HL-60/S4 treated with phorbol 12-myristate 13-acetate at 8.2 ng/mL for 4 days and 3 days (cell line): ENCODE data around the gene AXDND1.

ENCODE experiments used
- in situ Hi-C: fragments of 300-500 bp; cut with MboI; formaldehyde crosslinking; loops from 2 replicates; pipeline ENCODE4 v1.15.0; 2022; ENCODE audit warnings: low sequenced_read_pairs

AXDND1 gene

DNA sequence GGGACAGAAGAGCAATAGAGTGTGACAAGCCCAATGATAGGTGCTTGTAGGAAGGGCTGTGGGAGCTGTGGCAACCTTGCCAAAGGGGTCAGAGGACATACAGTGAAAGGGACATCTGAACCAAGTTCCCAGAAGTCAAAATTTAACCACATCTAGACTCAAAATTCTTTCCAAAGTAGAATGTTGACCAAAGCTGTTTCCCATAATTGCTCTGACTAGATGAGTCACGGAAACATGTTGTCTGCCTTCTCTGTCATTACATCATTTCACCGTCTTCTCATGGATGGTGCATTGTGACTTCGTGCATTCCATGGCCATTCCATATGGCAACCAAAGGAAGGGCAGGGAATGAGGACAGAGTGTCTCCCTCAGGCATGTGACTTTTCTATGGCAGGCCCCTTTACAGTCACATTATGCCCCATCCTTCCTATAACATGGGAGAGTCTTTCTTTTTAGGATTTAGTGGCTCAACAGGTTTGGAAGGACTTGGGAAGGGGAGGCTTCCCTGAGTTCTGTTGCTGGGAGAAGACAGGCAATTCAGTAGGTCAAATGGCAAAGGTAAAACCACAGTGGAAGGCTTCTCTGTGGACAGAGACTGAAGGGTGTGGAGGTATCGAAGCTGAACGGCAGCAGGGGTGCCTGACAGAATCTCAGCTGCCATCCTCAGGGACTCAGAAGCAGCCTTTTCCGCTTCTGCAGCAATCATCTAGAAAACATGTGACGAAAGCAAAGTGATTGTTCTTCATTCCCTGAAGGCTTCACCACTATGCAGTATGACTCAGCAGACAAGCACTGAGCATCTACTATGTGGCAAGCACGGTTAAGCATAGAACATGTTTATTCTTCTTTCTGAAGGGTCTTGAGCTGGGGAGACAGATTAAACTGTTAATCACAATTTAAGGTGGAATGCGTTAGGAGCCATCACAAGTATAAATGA lies 185.2 kb downstream of the AXDND1 start:
- in situ Hi-C loops: no loop called here

GRCh38 chr1:179554427-179554826 lies 188.7 kb downstream of the AXDND1 start:
- in situ Hi-C loops: no loop called here

DNA sequence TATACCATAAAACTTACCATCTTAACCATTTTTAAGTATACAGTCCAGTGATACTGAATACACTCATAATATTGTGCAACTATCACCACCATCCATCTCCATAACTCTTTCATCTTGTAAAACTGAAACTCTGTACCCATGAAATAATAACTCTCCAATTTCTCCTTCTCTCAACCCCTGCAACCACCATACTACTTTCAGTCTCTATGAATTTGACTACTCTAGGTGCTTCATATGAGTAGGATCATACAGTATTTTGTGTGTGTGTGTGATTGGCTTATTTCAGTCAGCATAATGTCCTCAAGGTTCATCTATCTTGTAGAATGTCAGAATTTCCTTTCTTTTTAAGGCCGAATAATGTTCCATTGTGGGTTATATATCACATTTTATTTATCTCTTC lies 192.3 kb downstream of the AXDND1 start:
- in situ Hi-C loops: no loop called here

- in situ Hi-C loops: no loop called here
Observed at GRCh38 chr1:179575497-179576314, 209.9 kb downstream of the AXDND1 start, which contains the start of gene NPHS2. NPHS2 (minus strand) TSS chr1:179575948; CDS start chr1:179575864, 84 bp downstream.

- in situ Hi-C loops: no loop called here
Observed at GRCh38 chr1:179576509-179576908, 210.7 kb downstream of the AXDND1 start.

DNA sequence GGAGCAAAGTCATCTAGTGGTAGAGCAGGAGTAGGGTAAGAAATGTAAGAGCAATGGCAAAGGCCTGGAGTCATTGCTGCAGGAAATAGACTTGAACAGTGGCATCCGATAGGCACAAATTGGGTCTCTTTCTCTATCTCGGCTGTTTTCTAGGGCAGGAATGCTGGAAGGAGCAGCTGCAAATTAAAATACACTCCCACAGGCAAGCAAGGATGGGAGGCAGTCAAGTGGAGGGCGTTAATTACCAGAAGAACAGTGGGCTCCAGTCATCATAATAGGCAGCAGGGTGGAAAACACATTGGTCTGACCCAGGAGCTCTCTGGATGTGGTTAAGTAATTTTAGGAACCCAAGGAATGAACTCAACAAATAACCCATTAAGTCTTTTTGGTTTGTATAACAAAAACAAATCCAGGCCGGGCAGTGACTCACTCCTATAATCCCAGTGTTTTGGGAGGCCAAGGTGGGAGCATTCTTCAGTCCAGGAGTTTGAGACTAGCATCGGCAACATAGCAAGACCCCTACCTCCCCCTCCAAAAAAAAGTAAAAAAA lies 218.1 kb downstream of the AXDND1 start:
- in situ Hi-C loops: no loop called here

GRCh38 chr1:179586107-179586823 lies 220.5 kb downstream of the AXDND1 start:
- in situ Hi-C loops: no loop called here

DNA sequence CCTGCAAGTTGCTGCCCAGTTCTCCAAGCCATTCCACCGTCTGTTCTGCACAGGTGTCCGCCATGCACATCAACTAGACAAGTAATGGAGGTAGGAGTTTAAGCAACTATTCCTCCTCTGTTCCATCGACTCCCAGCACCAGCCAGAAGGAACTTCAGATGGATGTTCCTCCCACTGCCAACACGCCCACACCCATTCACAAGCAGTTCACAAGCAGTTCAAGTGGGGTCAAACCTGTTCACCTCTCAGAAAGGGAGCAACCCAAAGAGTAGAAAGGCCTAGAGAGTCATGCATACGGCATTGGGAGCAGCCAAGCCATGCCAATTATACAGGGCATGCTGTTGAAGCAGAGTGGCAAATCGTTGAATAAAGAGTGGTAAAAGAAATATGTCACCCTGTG lies 221.6 kb downstream of the AXDND1 start:
- in situ Hi-C loops: no loop called here

- in situ Hi-C loops: no loop called here
Observed at GRCh38 chr1:179588425-179589024, 222.8 kb downstream of the AXDND1 start.

DNA sequence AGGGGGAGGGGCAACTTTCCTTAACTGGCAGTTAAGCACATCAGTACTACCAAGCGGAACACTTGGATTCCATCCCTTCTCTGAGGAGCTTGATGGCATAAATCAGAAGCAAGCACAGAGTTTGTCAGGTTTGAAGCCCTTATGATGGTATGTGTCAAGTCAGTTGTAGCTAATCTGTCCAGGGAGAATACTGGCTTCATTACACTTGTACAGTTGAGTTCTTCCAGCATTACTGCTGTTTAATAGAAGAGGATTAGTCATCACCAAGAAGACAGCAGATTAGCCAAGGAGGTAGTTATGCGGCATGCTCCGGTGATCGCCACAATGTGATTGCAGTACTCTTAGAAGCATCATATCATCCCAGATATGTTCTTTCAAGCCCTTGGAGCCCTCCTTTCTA lies 223.7 kb downstream of the AXDND1 start:
- in situ Hi-C loops: no loop called here

DNA sequence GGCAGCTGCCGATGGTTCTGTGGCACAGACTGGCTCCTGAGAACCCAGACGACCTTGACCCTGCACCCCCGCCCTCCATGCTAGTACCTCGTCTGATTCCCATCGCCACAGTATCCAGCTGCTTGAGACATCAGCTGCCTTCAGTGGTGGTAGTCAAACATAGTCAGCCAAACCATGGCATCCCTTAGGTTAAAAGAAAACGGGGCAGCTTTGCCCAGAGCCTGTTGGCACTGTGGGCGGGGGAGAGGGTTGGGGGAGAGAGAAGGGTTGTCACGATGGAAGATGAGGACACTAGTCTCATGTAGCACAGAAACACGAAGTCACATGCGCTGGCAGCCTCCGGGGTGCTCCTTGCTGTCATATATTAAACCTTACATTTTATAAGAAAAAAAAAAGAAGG lies 224.9 kb downstream of the AXDND1 start:
- in situ Hi-C loops: no loop called here

- in situ Hi-C loops: no loop called here
Observed at GRCh38 chr1:179591253-179591591, 225.5 kb downstream of the AXDND1 start.

- in situ Hi-C loops: no loop called here
Observed at GRCh38 chr1:179591592-179592580, 226.1 kb downstream of the AXDND1 start, which contains the start of gene TDRD5. TDRD5 (plus strand) TSS chr1:179591832; CDS start chr1:179592616, 784 bp downstream.

DNA sequence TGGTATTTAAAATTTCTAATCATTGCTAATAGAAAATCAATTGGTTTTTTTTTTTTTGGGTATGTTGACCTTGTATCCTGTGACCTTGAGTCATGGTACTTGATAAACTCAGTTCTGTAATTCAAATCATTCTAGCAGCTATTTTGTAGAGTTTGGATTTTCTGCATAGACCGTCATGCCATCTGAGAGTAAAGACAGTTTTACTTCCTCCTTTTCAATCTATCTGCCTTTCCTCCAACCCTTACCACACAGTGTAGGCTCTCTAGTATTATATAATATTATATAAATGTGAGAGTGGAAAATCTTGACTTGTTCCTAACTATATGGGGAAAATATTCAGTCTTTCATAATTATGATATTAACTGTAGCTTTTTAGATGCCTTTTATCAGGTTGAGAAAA lies 232.9 kb downstream of the AXDND1 start:
- in situ Hi-C loops: no loop called here

GRCh38 chr1:179599623-179600249 lies 234.0 kb downstream of the AXDND1 start:
- in situ Hi-C loops: no loop called here

DNA sequence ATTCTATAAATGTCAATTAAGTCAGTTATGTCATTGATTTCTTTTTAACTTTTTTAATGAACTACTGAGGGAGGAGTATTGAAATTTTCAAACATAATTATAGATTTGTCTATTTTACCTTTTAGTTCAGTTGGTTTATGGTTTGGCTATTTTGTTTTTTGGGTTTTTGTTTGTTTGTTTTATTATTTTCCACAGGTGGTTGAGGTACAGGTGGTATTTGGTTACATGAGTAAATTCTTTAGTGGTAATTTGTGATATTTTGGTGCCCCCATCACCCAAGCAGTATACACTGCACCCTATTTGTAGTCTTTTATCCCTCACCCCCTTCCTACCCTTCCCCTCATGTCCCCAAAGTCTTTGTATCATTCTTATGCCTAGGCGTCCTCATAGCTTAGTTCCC lies 235.3 kb downstream of the AXDND1 start:
- in situ Hi-C loops: no loop called here
